SU-DHL-6 (cell line): ENCODE results near the gene PXYLP1.

Experiments used
- H2AFZ ChIP-seq: fragments of 200-600 bp; sonication (generic); 2 replicates; pipeline ENCODE4 v1.6.1; 2014; ENCODE audit warnings: low read depth, mild to moderate bottlenecking, moderate library complexity, mixed read lengths, antibody characterized with exemption, low read length; ENCODE audit not compliant: severe bottlenecking
- H3F3A ChIP-seq: fragments of 200-600 bp; shearing (Covaris generic); 2 replicates; pipeline ENCODE4 v1.6.0; 2016; ENCODE audit warnings: antibody characterized with exemption, mild to moderate bottlenecking; ENCODE audit not compliant: insufficient read depth
- H3K27ac ChIP-seq: fragments of 200-600 bp; sonication (generic); 2 replicates; pipeline ENCODE4 v1.5.1; 2016; ENCODE audit warnings: low read depth, mild to moderate bottlenecking, low read length, moderate library complexity, mixed read lengths
- H3K27me3 ChIP-seq: fragments of 200-600 bp; sonication (generic), shearing (Covaris generic); 2 replicates; pipeline ENCODE4 v1.6.0; 2014; ENCODE audit warnings: mild to moderate bottlenecking, low read length
- H3K36me3 ChIP-seq: fragments of 200-600 bp; sonication (generic); 2 replicates; pipeline ENCODE4 v1.6.1; 2014; ENCODE audit warnings: mild to moderate bottlenecking, low read length, mixed read lengths
- H3K4me2 ChIP-seq: fragments of 300-600, 200-600 bp; shearing (Covaris generic), sonication (generic); 2 replicates; pipeline ENCODE4 v1.6.0; 2014; ENCODE audit warnings: low read length, low read depth, mild to moderate bottlenecking; ENCODE audit not compliant: poor library complexity, severe bottlenecking
- H3K4me3 ChIP-seq: fragments of 200-600 bp; sonication (generic); 2 replicates; pipeline ENCODE4 v1.5.1; 2014; ENCODE audit warnings: antibody characterized with exemption, low read length, mild to moderate bottlenecking, mixed read lengths; ENCODE audit not compliant: insufficient read depth, poor library complexity, severe bottlenecking
- H3K79me2 ChIP-seq: fragments of 200-600 bp; sonication (generic); 2 replicates; pipeline ENCODE4 v1.6.1; 2014; ENCODE audit warnings: mild to moderate bottlenecking, low read length, moderate library complexity; ENCODE audit not compliant: insufficient read depth
- H3K9ac ChIP-seq: fragments of 200-600 bp; sonication (generic); 2 replicates; pipeline ENCODE4 v1.7.0; 2014; ENCODE audit warnings: mild to moderate bottlenecking, low read length
- H3K9me2 ChIP-seq: fragments of 200-600 bp; sonication (generic); replicated peaks from 2 replicates; pipeline ENCODE4 v1.6.1; 2014; ENCODE audit warnings: low read length; ENCODE audit not compliant: insufficient read depth
- H3K9me3 ChIP-seq: fragments of 200-600 bp; sonication (generic); 2 replicates; pipeline ENCODE4 v1.6.1; 2014; ENCODE audit warnings: low read length, mixed read lengths; ENCODE audit not compliant: insufficient read depth
- H4K20me1 ChIP-seq: fragments of 200-600 bp; sonication (generic); 2 replicates; pipeline ENCODE4 v1.6.1; 2014; ENCODE audit warnings: low read depth, mild to moderate bottlenecking, antibody characterized with exemption, low read length, moderate library complexity, mixed read lengths
- CTCF ChIP-seq: fragments of 200-600 bp; sonication (generic); IDR thresholded peaks from one replicate; pipeline ENCODE4 v1.5.1; 2017; ENCODE audit warnings: antibody characterized with exemption, mild to moderate bottlenecking, low read length, moderate library complexity; ENCODE audit not compliant: insufficient read depth, poor library complexity, severe bottlenecking
- EZH2phosphoT487 ChIP-seq: fragments of 200-600 bp; sonication (generic), shearing (Covaris generic); conservative IDR thresholded peaks from 2 replicates; pipeline ENCODE4 v1.6.1; 2018; ENCODE audit warnings: mild to moderate bottlenecking, antibody characterized with exemption, low read length, moderate library complexity, mixed read lengths

PXYLP1 gene

GRCh38 chr3:141266186-141266585, 34.6 kb downstream of the PXYLP1 start:
- no peaks in the 10 kb centered on the region for H3F3A ChIP-seq
- no peaks in the 10 kb centered on the region for H3K79me2 ChIP-seq
- H4K20me1 ChIP-seq: no peaks in the 10 kb centered on the region
- TF ChIP-seq CTCF: no peak
- no peaks in the 10 kb centered on the region for H3K36me3 ChIP-seq
- H3K27me3 ChIP-seq: no peaks in the 10 kb centered on the region
- H3K9me3 ChIP-seq: no peaks in the 10 kb centered on the region
- no peak overlapping the region for H3K9ac ChIP-seq
- no peaks in the 10 kb centered on the region for H3K9me2 ChIP-seq
- H3K4me2 ChIP-seq: no peak overlapping the region
- no peak overlapping the region for H3K4me3 ChIP-seq
- no peak overlapping the region for H2AFZ ChIP-seq
- H3K27ac ChIP-seq: no peak overlapping the region

DNA sequence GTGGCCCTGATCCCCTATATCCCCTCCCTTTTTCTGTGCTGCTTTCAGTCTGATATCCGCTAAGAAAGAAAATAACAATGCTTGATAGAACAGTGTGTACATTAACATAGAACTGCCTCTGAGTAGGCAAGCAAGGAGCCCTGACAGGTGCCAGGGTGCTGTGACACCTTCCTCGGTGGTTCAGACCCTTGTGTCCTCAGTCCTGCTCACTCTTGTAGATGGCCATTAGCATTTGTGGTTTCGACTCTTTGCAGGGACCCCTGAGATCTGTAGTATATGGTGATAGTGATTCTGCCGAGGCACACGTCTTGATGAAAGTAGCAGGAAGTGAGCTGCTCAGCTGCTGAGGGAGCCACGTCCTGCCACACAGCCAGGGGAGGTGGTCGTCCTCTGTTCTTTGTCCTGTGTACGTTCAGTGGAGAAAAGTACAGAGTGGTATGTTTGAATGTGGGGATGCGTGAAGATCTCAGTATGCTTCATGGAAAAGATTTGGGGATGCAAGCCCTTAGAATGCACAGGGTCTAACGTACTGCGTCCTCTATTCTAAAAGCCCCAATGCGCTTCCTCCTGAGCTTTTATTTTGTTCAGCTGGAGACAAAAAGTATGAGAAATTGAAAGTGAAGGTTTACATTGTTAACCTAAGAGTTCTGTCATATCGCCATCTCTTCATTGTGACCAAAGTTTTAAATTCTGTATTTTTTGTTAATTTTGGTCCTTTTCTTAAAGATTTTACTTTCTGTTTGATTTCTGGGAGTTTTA, 35.4 kb downstream of the PXYLP1 start:
- H4K20me1 ChIP-seq: no peaks in the 10 kb centered on the region

GRCh38 chr3:141267629-141268028, 36.0 kb downstream of the PXYLP1 start:
- H3F3A ChIP-seq: no peaks in the 10 kb centered on the region
- no peaks in the 10 kb centered on the region for H3K27me3 ChIP-seq
- H4K20me1 ChIP-seq: no peaks in the 10 kb centered on the region
- H3K9me3 ChIP-seq: no peaks in the 10 kb centered on the region
- TF ChIP-seq EZH2phosphoT487: no peak
- no peak for TF ChIP-seq CTCF
- no peaks in the 10 kb centered on the region for H3K36me3 ChIP-seq
- no peaks in the 10 kb centered on the region for H3K79me2 ChIP-seq
- H3K27ac ChIP-seq: no peak overlapping the region
- no peak overlapping the region for H3K9ac ChIP-seq
- no peak overlapping the region for H3K4me3 ChIP-seq
- H3K4me2 ChIP-seq: no peak overlapping the region
- no peak overlapping the region for H2AFZ ChIP-seq
- no peaks in the 10 kb centered on the region for H3K9me2 ChIP-seq

More for the DNA sequence above, 35.4 kb downstream of the PXYLP1 start:
- Histone ChIP-seq H3K79me2 (no peaks in the 10 kb centered on the region), H3K36me3 (no peaks in the 10 kb centered on the region), H3K9me3 (no peaks in the 10 kb centered on the region), H3K4me2 (no peak overlapping the region), H3K27ac (no peak overlapping the region), H3F3A (no peaks in the 10 kb centered on the region), H2AFZ (no peak overlapping the region), H3K9ac (no peak overlapping the region), H3K9me2 (no peaks in the 10 kb centered on the region), H3K27me3 (no peaks in the 10 kb centered on the region), H3K4me3 (no peak overlapping the region)
- TF ChIP-seq EZH2phosphoT487 (no peak), CTCF (no peak)
